GM13977 (cell line): Measurements from ENCODE around the gene SYNE1.

ENCODE experiments used
- DNase-seq: peaks from one replicate; pipeline ENCODE4 v3.0.0; 2012; ENCODE audit warnings: low spot score
- in situ Hi-C: fragments of 300-500 bp; cut with MboI; formaldehyde crosslinking; loops from one replicate; pipeline ENCODE4 v1.12.0; 2022; ENCODE audit warnings: low sequenced_read_pairs, low pct_unique_long_range_greater_than_20kb, mixed read lengths, inconsistent platforms; ENCODE audit not compliant: unreplicated experiment
- TF ChIP-seq, protein P1 (sequence below): IDR thresholded peaks from 2 replicates; pipeline ENCODE4 v1.5.1; 2012; ENCODE audit warnings: mild to moderate bottlenecking, control low read depth; ENCODE audit not compliant: insufficient read depth; ENCODE audit errors: extremely low read depth, missing control alignments

The SYNE1 gene

GRCh38 chr6:152119831-152120230 is 517.3 kb downstream of the SYNE1 start:
- no peak for DNase-seq
- TF ChIP-seq, protein P1, sequence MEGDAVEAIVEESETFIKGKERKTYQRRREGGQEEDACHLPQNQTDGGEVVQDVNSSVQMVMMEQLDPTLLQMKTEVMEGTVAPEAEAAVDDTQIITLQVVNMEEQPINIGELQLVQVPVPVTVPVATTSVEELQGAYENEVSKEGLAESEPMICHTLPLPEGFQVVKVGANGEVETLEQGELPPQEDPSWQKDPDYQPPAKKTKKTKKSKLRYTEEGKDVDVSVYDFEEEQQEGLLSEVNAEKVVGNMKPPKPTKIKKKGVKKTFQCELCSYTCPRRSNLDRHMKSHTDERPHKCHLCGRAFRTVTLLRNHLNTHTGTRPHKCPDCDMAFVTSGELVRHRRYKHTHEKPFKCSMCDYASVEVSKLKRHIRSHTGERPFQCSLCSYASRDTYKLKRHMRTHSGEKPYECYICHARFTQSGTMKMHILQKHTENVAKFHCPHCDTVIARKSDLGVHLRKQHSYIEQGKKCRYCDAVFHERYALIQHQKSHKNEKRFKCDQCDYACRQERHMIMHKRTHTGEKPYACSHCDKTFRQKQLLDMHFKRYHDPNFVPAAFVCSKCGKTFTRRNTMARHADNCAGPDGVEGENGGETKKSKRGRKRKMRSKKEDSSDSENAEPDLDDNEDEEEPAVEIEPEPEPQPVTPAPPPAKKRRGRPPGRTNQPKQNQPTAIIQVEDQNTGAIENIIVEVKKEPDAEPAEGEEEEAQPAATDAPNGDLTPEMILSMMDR = no peak
- in situ Hi-C loops = no loop called here

- no peak for DNase-seq
- in situ Hi-C loops = no loop called here
- TF ChIP-seq, protein P1 = no peak
Observed at GRCh38 chr6:152118678-152119077, 518.5 kb downstream of the SYNE1 start.

DNA sequence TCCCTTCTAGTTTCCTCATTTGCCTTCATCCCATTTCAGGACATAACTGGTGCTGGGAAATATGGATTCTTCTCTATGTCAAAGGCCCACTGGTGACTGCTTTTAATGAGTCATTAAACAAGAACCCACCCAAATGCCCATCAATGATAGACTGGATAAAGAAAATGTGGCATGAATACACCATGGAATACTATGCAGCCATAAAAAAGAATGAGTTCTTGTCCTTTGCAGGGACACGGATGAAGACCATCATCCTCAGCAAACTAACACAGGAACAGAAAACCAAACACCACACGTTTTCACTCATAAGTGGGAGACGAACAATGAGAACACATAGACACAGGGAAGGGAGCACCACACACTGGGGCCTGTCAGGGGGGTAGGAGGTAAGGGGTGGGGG is 518.9 kb downstream of the SYNE1 start:
- in situ Hi-C loops = no loop called here
- TF ChIP-seq, protein P1 = no peak

DNA sequence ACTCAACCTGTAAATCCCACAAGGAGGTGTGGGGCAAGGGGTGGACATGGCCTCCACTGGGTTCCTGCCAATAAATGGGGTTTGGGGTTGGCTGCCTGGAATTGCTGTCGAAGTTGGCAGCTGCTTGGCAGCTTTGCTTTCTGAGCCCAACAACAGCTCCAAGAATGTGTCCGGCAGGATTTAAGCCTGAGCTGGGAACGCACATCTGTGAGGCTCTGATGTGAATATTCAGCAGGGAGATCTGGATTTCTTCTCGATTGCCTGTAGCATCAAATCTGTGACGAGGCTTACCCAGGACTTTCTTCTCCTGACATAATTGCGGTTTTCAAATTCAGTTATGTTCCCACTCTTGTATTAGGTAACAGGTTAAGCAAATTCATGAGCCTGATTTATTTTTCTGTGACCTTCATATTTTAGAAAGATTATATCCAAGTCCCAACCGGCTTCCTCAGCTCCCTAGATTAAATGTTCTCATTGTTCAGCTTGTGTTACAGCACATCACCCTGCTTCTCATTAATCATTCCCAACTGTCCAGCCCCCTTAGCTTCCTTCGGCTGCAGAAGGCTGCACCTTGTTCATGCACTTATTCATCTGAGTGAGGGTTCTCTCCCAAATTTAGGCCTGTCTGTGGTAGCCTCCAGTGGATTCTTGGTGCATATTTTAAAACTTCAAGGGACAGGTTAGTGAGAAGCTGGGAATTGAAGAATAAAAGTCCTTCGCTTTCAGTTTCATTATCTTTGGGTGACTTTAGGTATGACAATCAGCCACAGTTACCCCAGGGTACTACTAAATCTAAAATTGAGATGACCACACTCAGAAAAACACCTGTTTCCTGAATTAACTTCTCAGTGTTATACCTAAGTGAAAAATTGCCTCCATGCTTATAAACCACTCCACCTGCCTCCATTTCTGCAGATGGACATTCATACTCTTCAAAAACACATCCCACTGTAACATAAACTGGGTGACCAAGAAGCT is 519.7 kb downstream of the SYNE1 start:
- peak; percentile 26 for DNase-seq
- in situ Hi-C loops = no loop called here
- TF ChIP-seq, protein P1 = no peak

More for the DNA sequence above, 518.9 kb downstream of the SYNE1 start:
- no peak for DNase-seq

- in situ Hi-C loops = no loop called here
- no peak for DNase-seq
- TF ChIP-seq, protein P1 = no peak
Observed at GRCh38 chr6:152112491-152113261, 524.5 kb downstream of the SYNE1 start.
